GM06990 (cell line): ENCODE results near the gene RERE.
A peak's percentile ranks its signal among the peaks of the same experiment; 100 is the strongest.

Experiments used
- DNase-seq: peaks from one replicate; pipeline ENCODE4 v3.0.0-alpha.2; 2011; ENCODE audit not compliant: insufficient read length; ENCODE audit errors: extremely low read depth
- H3K27me3 ChIP-seq: replicated peaks from 2 replicates; pipeline ENCODE4 v1.6.0; 2011; ENCODE audit warnings: low read length; ENCODE audit not compliant: control insufficient read depth, insufficient read depth
- H3K36me3 ChIP-seq: 2 replicates; pipeline ENCODE4 v1.5.1; 2011; ENCODE audit warnings: low read length; ENCODE audit not compliant: control insufficient read depth, insufficient read depth
- H3K4me3 ChIP-seq: replicated peaks from 2 replicates; pipeline ENCODE4 v1.5.1; 2011; ENCODE audit warnings: low read depth, mild to moderate bottlenecking, control low read depth, low read length
- TF ChIP-seq, protein P1 (sequence below): IDR thresholded peaks from 2 replicates; pipeline ENCODE4 v1.5.1; 2011; ENCODE audit warnings: low read length, control low read depth, mild to moderate bottlenecking, inconsistent platforms; ENCODE audit not compliant: insufficient read depth, poor library complexity, severe bottlenecking

RERE gene

GRCh38 chr1:8533124-8533523, 284.3 kb downstream of the RERE start:
- TF ChIP-seq, protein P1, sequence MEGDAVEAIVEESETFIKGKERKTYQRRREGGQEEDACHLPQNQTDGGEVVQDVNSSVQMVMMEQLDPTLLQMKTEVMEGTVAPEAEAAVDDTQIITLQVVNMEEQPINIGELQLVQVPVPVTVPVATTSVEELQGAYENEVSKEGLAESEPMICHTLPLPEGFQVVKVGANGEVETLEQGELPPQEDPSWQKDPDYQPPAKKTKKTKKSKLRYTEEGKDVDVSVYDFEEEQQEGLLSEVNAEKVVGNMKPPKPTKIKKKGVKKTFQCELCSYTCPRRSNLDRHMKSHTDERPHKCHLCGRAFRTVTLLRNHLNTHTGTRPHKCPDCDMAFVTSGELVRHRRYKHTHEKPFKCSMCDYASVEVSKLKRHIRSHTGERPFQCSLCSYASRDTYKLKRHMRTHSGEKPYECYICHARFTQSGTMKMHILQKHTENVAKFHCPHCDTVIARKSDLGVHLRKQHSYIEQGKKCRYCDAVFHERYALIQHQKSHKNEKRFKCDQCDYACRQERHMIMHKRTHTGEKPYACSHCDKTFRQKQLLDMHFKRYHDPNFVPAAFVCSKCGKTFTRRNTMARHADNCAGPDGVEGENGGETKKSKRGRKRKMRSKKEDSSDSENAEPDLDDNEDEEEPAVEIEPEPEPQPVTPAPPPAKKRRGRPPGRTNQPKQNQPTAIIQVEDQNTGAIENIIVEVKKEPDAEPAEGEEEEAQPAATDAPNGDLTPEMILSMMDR, result no peak
- H3K27me3 ChIP-seq, result no peaks in the 10 kb centered on the region
- H3K4me3 ChIP-seq, result no peak overlapping the region; the same call in 1 of the 2 replicates
- no peak for DNase-seq
- no peaks in the 10 kb centered on the region for H3K36me3 ChIP-seq

GRCh38 chr1:8529901-8530300, 287.5 kb downstream of the RERE start:
- DNase-seq, result no peak
- Histone ChIP-seq H3K27me3 (no peaks in the 10 kb centered on the region), H3K4me3 (no peak overlapping the region), H3K36me3 (no peaks in the 10 kb centered on the region)
- TF ChIP-seq, protein P1, result no peak

DNA sequence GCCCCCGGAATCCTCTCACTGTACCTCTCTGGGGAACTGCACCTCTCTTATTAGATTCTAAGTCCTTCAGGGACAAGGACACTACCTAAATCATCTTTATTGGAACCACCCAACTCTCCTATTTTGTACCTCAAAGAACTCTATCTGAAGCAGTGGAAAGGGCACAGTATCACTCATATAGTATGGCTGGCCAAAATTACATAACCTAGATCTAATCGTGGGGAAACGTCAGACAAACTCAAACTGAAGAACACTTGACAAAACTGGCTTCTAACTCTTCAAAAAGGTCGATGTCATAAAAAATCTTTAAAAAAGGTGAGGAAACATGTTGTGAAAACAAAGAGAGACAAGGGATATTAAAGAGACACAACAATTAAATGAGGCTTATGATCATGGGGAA, 289.5 kb downstream of the RERE start:
- no peak for DNase-seq
- TF ChIP-seq, protein P1, result no peak
- Histone ChIP-seq H3K4me3 (no peak overlapping the region), H3K27me3 (no peaks in the 10 kb centered on the region), H3K36me3 (no peaks in the 10 kb centered on the region)

- H3K27me3 ChIP-seq, result no peaks in the 10 kb centered on the region
- peak; percentile 50 for DNase-seq
- TF ChIP-seq, protein P1, result no peak
- H3K36me3 ChIP-seq, result no peaks in the 10 kb centered on the region
- peak overlapping the region; percentile 49 for H3K4me3 ChIP-seq
These were observed 291.7 kb downstream of the RERE start for GRCh38 chr1:8525558-8526275.

DNA sequence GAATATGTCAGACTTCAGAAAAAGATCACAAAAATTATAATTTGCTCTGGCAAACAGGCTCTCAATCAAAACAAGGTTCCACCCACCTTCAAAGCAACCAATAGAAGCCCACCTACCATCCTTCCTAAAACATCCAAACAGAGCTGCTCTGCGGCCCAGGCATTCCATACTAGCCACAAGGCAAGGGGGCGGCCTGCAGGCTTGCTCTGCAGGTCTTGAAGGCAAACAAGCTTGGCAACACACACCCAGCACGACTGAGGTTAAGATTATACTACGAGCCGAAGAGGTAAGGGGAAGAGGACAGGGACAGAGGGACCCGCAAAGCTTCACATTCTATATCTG, 292.3 kb downstream of the RERE start:
- Histone ChIP-seq H3K27me3 (no peaks in the 10 kb centered on the region), H3K4me3 (peak overlapping the region; percentile 49), H3K36me3 (no peaks in the 10 kb centered on the region)
- TF ChIP-seq, protein P1, result no peak
- no peak for DNase-seq
